HFFc6 (cell line): ENCODE measurements around the gene TSKS. TPM values are rescaled to one million over a fixed set of nuclear protein-coding genes. Genes with fewer than 3 reads are reported as not detected.

ENCODE experiments used
- DNase-seq: peaks from one replicate; pipeline ENCODE4 v3.0.0-alpha.2; 2018
- H3K27ac Mint-ChIP-seq: 2 replicates; pipeline ENCODE4 v1.8.0; 2020; ENCODE audit warnings: mild to moderate bottlenecking, mixed read lengths
- H3K27me3 Mint-ChIP-seq: 2 replicates; pipeline ENCODE4 v1.8.0; 2021; ENCODE audit warnings: mild to moderate bottlenecking, moderate library complexity, mixed read lengths; ENCODE audit not compliant: insufficient read depth
- H3K36me3 Mint-ChIP-seq: 2 replicates; pipeline ENCODE4 v1.8.0; 2021; ENCODE audit warnings: low read depth, mixed read lengths
- H3K4me1 Mint-ChIP-seq: 2 replicates; pipeline ENCODE4 v1.8.0; 2020; ENCODE audit warnings: low read depth, mixed read lengths
- H3K4me3 Mint-ChIP-seq: 2 replicates; pipeline ENCODE4 v1.8.0; 2020; ENCODE audit warnings: mild to moderate bottlenecking, moderate library complexity, mixed read lengths
- H3K9me3 Mint-ChIP-seq: 2 replicates; pipeline ENCODE4 v1.8.0; 2020; ENCODE audit warnings: mild to moderate bottlenecking, mixed read lengths
- total RNA-seq, 6 experiments: library from RNA; stranded (reverse); fragmentation: NEBNext Ultra II Directional; extraction: Animal tissue kit (Norgen Biotek cat#: 25700); gene quantifications; 2 replicates in 1 of 6; 3 replicates in 5 of 6; pipeline ENCODE4 v1.2.3, GENCODE V29; 2021
- TF ChIP-seq, protein P1 (sequence below): fragments of 200-600 bp; sonication (generic); IDR thresholded peaks from 2 replicates; pipeline ENCODE4 v1.5.0; 2021; ENCODE audit warnings: antibody characterized with exemption, mild to moderate bottlenecking

The TSKS gene
- total RNA-seq, 6 experiments from 2014 or later = not detected

DNA sequence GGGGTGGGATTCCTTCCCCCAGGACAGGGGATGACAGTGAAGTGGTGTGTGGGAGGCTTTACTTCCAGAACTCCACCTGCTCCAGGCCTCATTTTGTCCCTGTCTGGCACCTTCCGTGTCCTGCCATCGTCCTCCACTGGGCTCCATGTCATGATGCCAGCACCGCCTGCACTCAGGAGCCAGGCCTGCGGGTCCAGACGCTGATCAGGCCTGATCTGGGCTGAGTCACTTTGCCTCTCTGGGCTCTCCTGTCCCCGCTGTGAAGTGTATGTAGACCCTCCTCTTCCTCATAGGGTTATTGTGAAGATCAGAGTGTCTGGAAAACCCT lies 40.4 kb upstream of the TSKS start:
- Mint-ChIP-seq H3K4me3 (no peak overlapping the region), H3K27me3 (peaks cover 2% of the 10 kb centered on the region; the same call in 1 of the 2 replicates), H3K27ac (no peak overlapping the region), H3K4me1 (peaks cover 7% of the 10 kb centered on the region), H3K9me3 (no peaks in the 10 kb centered on the region), H3K36me3 (peaks cover 28% of the 10 kb centered on the region)
- DNase-seq = no peak
- TF ChIP-seq, protein P1, sequence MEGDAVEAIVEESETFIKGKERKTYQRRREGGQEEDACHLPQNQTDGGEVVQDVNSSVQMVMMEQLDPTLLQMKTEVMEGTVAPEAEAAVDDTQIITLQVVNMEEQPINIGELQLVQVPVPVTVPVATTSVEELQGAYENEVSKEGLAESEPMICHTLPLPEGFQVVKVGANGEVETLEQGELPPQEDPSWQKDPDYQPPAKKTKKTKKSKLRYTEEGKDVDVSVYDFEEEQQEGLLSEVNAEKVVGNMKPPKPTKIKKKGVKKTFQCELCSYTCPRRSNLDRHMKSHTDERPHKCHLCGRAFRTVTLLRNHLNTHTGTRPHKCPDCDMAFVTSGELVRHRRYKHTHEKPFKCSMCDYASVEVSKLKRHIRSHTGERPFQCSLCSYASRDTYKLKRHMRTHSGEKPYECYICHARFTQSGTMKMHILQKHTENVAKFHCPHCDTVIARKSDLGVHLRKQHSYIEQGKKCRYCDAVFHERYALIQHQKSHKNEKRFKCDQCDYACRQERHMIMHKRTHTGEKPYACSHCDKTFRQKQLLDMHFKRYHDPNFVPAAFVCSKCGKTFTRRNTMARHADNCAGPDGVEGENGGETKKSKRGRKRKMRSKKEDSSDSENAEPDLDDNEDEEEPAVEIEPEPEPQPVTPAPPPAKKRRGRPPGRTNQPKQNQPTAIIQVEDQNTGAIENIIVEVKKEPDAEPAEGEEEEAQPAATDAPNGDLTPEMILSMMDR = no peak

- Mint-ChIP-seq H3K9me3 (no peaks in the 10 kb centered on the region), H3K36me3 (peaks cover 28% of the 10 kb centered on the region), H3K27ac (no peak overlapping the region), H3K4me1 (peaks cover 6% of the 10 kb centered on the region), H3K4me3 (no peak overlapping the region), H3K27me3 (peaks cover 2% of the 10 kb centered on the region; the same call in 1 of the 2 replicates)
- no peak for DNase-seq
- TF ChIP-seq, protein P1 = no peak
Observed at GRCh38 chr19:49802836-49803528, 39.9 kb upstream of the TSKS start.

GRCh38 chr19:49801966-49802661 lies 39.0 kb upstream of the TSKS start:
- H3K9me3 Mint-ChIP-seq = no peaks in the 10 kb centered on the region
- peak overlapping the region; percentile 66 for H3K27ac Mint-ChIP-seq
- TF ChIP-seq, protein P1 = peak; percentile 43; the same call in 1 of the 2 replicates
- peak overlapping the region; percentile 67 for H3K4me3 Mint-ChIP-seq
- H3K27me3 Mint-ChIP-seq = peaks cover 2% of the 10 kb centered on the region; the same call in 1 of the 2 replicates
- peak; percentile 71 for DNase-seq
- peaks cover 6% of the 10 kb centered on the region for H3K4me1 Mint-ChIP-seq
- peaks cover 28% of the 10 kb centered on the region for H3K36me3 Mint-ChIP-seq

- Mint-ChIP-seq H3K36me3 (peaks cover 30% of the 10 kb centered on the region), H3K27me3 (peaks cover 2% of the 10 kb centered on the region), H3K9me3 (no peaks in the 10 kb centered on the region), H3K4me3 (no peak overlapping the region), H3K4me1 (peaks cover 6% of the 10 kb centered on the region), H3K27ac (no peak overlapping the region)
- TF ChIP-seq, protein P1 = no peak
- no peak for DNase-seq
Observed at GRCh38 chr19:49801401-49801888, 38.3 kb upstream of the TSKS start.

DNA sequence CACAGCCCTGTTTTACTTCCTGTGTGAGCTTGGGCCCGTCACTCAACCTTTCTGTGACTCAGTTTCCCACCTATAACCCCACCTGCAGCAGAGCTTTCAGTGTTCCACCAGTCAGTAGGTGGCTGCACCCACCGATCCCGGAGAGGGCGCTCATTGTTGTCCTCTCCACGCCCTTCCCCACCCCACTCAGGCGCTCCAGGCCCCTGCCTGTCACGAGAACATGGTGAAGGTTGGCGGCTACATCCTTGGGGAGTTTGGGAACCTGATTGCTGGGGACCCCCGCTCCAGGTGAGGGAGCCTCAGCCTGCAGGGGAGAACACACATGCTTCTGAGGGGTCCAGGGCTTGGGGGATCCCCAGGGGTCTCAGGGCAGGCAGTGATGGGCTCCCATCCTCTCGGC lies 37.7 kb upstream of the TSKS start:
- H3K36me3 Mint-ChIP-seq = peaks cover 26% of the 10 kb centered on the region
- no peaks in the 10 kb centered on the region; the same call in 1 of the 2 replicates for H3K27me3 Mint-ChIP-seq
- no peak overlapping the region for H3K27ac Mint-ChIP-seq
- H3K9me3 Mint-ChIP-seq = no peaks in the 10 kb centered on the region
- TF ChIP-seq, protein P1 = no peak
- H3K4me1 Mint-ChIP-seq = peaks cover 6% of the 10 kb centered on the region
- DNase-seq = no peak
- H3K4me3 Mint-ChIP-seq = no peak overlapping the region
